ENCODE measurements around the gene LRRC17. TPM values are rescaled to one million over a fixed set of nuclear protein-coding genes. Genes with fewer than 3 reads are reported as not detected.

Gene LRRC17
- total and polyA plus RNA-seq, 5 experiments from 2014 or later = 0.60 TPM; not detected in 4

DNA sequence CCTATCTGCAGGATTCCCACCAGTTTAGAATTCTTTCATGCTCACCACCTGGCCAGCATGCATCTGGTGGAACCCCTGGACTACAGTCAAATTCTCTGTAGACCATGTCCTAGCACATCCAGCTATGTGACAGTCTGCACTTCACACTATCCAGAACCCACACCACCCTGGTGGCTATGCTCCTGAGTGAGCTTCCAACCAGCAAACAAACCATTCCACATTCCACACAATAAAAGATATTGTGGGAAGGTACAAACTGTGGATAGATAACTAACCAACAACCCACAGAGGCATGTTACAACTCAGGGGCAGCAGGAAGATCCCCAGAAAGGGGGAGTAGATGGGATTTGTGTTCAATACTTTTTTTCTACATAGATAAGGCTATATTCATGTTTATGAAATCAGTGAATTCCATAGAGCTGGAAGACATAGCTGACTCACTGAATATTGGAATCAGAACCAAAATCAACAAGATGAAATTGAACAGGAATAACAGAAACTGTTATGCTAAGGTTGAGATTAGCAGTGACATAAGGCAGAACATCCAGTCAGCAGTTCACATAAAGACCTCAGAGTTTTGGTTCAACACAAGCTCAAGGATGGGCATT, 72.5 kb downstream of the LRRC17 start:
- Mint-ChIP-seq H3K4me3 (no peak overlapping the region), H3K4me1 (peaks cover 0 to 5% (median 0%) of the 10 kb centered on the region in 4 donors), H3K9me3 (no peaks in the 10 kb centered on the region), H3K27me3 (no peaks in the 10 kb centered on the region), H3K27ac (no peak overlapping the region), H3K36me3 (no peaks in the 10 kb centered on the region)
- POLR2A ChIA-PET = no interaction called here
- ATAC-seq (no peak), DNase-seq (no peak)

DNA sequence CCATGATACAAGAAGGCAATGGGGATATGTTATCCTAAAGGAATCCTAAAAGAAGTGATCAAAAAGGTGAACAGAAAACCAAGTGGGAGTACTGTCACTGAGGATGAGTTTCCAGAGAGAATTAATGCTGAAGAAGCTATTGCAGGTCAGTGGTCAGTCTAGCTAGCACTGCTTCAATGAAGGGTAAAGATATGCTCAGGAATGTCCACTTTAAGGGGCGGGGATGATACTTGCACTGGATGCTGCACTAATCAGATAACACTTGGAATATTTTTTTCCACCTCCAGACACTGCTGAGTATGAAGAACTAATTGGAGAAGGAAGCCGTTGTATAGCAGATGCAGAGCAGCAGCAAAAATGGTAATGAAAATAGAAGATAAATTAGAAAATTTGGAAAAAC, 75.3 kb downstream of the LRRC17 start:
- POLR2A ChIA-PET = no interaction called here
- ATAC-seq (no peak), DNase-seq (no peak)
- no peak overlapping the region for H3K27ac Mint-ChIP-seq
- peaks cover 0 to 7% (median 0%) of the 10 kb centered on the region in 4 donors for H3K4me1 Mint-ChIP-seq
- H3K27me3 Mint-ChIP-seq = no peaks in the 10 kb centered on the region
- H3K36me3 Mint-ChIP-seq = no peaks in the 10 kb centered on the region
- no peaks in the 10 kb centered on the region for H3K9me3 Mint-ChIP-seq
- no peak overlapping the region for H3K4me3 Mint-ChIP-seq

DNA sequence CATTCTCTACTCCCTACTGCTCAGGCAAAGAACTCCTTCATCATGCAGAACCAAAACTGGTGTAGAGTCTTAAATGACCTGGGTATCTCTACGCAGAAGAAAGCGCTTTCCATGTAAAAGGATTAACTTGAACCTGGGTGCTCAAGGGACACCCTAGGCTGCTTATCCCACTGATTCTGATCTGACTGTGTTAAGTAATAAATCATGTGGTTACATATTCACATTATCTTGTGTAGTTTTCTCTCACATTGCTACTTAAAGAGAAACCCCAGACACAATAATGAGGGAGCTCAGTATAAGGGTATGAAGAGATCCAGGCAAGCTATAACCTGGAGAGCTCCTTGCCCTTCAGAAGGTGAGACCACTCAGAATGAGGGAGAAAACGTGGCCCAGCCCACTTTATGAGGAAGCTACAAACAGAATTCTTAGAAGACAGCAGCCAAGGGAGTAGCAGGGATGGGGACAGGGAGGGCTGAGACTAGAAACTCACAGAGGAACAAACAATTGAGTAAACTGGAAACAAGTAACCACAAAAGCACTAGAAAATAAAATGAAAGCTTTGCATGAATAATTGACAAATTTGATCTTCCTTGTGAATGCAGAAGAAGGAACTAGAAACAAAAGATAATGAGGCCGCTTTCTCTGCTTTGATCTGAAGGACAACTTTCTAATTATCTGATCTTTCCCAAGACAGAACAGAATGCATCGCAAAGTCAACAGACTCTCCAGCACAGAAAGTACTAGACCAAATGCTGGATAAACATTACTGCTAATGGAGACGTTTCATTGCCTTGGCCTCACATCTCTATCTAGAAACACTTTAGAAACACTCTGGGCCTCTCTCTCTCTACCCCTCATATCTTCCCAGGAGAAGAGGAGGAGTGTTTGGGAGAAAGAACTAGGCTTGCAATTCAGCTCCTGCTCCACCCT, 76.1 kb downstream of the LRRC17 start:
- POLR2A ChIA-PET = no interaction called here
- Mint-ChIP-seq H3K4me3 (no peak overlapping the region), H3K9me3 (no peaks in the 10 kb centered on the region), H3K4me1 (peaks cover 0 to 7% (median 0%) of the 10 kb centered on the region in 4 donors), H3K27ac (no peak overlapping the region), H3K36me3 (no peaks in the 10 kb centered on the region), H3K27me3 (no peaks in the 10 kb centered on the region)
- ATAC-seq (no peak), DNase-seq (no peak)

DNA sequence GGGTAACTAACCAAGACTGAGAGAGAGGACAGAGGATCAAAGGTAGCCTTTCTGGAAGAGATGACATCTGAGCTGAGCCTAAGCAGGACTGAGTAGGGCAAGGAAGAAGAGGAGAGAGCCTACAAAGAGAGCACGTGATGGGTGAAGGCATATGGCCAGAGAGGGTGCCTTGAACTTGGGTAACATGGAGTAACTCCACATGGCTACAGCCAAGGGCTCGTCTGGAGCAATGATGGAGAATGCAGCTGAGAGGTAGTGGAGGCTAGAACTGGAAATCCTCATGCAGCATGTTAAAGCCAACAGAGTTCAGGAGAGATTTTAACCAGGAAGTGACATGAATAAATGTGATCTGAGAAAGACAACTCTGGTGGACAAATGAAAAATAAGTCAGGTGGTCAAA, 77.8 kb downstream of the LRRC17 start:
- Mint-ChIP-seq H3K27me3 (no peaks in the 10 kb centered on the region), H3K27ac (no peak overlapping the region), H3K4me1 (peaks cover 0 to 7% (median 0%) of the 10 kb centered on the region in 4 donors), H3K36me3 (no peaks in the 10 kb centered on the region), H3K4me3 (no peak overlapping the region), H3K9me3 (no peaks in the 10 kb centered on the region)
- POLR2A ChIA-PET = no interaction called here
- ATAC-seq (no peak), DNase-seq (no peak)

DNA sequence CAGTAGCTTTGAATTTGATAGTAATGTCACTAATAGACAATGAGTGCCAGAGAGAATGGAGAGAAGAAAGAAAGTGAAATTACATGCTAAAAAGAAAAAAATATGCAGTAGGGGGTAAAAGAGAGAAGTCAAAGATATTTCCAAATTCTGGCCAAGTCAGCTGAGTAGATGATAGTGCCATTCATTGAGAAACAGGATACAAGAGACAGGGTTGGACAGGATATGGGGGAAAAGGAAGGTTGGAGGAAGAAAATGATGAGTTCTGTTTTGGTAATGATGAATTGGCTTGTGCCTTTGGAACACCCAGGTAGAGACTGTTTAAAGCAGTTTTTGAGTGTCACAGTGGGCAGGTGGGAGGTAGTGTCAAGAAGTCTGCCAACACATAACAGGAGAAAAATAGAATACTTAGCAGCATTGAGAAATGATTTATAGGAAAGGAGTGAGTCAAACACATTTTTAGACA, 78.3 kb downstream of the LRRC17 start:
- H3K27me3 Mint-ChIP-seq = no peaks in the 10 kb centered on the region
- no peaks in the 10 kb centered on the region for H3K36me3 Mint-ChIP-seq
- H3K4me3 Mint-ChIP-seq = no peak overlapping the region
- no peak for DNase-seq
- peaks cover 0 to 7% (median 0%) of the 10 kb centered on the region in 4 donors for H3K4me1 Mint-ChIP-seq
- POLR2A ChIA-PET = no interaction called here
- no peaks in the 10 kb centered on the region for H3K9me3 Mint-ChIP-seq
- H3K27ac Mint-ChIP-seq = no peak overlapping the region
- ATAC-seq = no peak

DNA sequence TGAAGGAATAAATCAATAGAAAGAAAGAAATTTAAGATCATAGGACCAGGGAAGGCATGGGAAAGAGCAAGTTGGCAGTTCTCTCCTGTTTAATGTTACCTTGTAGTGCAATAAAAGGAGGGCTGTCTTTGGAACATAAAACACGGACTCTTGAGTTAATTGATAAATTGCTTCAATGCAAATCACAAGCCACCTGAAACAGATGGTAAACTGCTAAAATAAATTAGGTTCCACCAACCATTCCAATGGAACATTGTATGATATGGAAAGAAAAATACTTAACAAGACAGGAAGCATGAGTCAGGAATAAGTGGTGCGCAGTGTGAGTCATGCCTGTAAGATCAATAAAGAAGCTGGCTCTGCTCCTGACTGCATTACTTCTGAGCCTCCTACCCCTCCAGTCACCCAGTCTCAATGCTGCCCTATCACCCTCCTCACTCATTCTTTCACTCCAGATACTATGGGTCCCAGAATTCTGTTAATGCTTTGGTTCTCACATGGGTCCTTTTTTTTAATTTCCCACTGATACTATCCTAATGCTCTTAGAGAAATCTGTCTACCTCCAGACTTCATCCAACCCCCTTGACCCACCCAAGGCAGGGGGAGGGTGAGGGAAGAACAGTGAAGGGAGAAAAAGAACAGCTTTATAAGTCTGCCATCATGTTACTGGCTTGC, 78.9 kb downstream of the LRRC17 start:
- no peak for ATAC-seq
- no peaks in the 10 kb centered on the region for H3K9me3 Mint-ChIP-seq
- H3K27me3 Mint-ChIP-seq = no peaks in the 10 kb centered on the region

DNA sequence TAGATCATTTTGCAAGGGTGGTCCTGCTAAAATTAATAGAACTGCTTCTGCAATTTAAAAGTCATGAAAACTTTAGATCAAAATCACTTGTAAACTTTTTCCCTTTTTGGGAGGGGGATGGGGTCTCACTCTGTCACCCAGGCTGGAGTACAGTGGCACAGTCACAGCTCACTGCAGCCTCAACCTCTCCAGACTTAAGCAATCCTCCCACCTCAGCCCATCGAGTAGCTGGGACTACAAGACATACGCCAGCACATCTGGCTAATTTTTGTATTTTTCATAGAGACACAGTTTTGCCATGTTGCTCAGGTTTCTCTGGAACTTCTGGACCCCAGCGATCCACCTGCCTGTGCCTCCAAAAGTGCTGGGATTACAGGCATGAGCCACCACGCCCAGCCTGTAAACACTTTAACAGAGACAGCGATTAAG, 79.7 kb downstream of the LRRC17 start:
- H3K4me1 Mint-ChIP-seq = peaks cover 0 to 7% (median 0%) of the 10 kb centered on the region in 4 donors
- peaks cover 0 to 2% (median 0%) of the 10 kb centered on the region in 9 donors for H3K9me3 Mint-ChIP-seq
- H3K27me3 Mint-ChIP-seq = no peaks in the 10 kb centered on the region
- no peaks in the 10 kb centered on the region for H3K36me3 Mint-ChIP-seq
- H3K4me3 Mint-ChIP-seq = no peak overlapping the region
- DNase-seq (no peak), ATAC-seq (no peak)
- H3K27ac Mint-ChIP-seq = no peak overlapping the region
- POLR2A ChIA-PET = no interaction called here

More for the DNA sequence above, 78.9 kb downstream of the LRRC17 start:
- Mint-ChIP-seq H3K27ac (no peak overlapping the region), H3K36me3 (no peaks in the 10 kb centered on the region), H3K4me1 (peaks cover 0 to 7% (median 0%) of the 10 kb centered on the region in 4 donors), H3K4me3 (no peak overlapping the region)
- POLR2A ChIA-PET = no interaction called here
- no peak for DNase-seq

DNA sequence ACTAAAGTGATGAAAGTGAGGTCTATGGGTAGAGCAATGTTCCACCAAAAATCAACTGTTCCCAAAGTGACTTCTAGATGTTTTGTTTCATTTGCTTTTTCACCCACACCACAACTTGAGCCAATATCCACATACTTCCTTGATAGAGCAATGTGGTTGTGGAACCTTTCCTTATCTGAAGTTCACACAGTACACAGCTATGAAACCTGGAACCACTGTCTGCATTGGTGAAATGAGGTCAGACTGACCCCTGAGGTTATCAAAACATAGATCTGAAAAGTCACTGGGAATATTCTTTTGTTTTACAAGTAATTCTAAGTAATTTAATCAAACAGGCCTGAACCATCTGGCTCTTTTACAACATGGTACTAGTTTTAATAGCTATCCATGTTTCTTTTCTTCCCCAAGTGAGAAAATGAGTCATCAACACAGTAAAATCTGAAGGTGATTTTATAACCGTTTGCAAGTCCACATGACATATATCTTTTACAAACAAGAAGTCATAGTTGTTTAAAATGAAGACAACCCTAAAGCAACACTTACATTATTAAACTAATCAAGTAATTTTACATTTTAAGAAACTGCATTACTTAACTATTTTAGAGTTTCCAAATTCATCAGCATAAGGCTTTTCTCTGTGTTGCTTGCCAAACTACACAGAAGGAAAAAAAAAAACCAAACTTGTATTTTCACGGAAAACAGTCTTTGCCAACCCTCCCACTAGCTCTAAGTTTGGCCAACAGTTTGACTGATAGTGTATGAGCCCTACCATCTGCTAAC, 80.3 kb downstream of the LRRC17 start:
- no peak for ATAC-seq
- no peak overlapping the region for H3K4me3 Mint-ChIP-seq
- no peaks in the 10 kb centered on the region for H3K36me3 Mint-ChIP-seq
- H3K27ac Mint-ChIP-seq = no peak overlapping the region
- H3K27me3 Mint-ChIP-seq = no peaks in the 10 kb centered on the region
- POLR2A ChIA-PET = no interaction called here
- DNase-seq = no peak
- H3K9me3 Mint-ChIP-seq = peaks cover 0 to 3% (median 0%) of the 10 kb centered on the region in 9 donors
- H3K4me1 Mint-ChIP-seq = peaks cover 0 to 7% (median 0%) of the 10 kb centered on the region in 4 donors

DNA sequence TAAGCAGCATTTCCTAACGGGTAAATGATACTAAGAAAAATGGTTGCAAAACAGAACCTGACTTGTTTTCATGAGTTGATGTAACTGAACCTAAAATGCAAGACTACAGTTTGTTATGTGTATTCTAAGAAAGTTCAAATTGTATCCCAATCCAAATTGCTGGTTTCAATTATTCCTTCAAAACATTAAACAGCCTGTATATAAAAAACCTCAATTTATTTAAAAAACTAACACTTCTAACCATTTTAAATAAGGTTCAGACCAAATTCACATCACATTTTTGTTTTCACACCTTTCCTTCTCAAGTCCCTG, 80.9 kb downstream of the LRRC17 start:
- no peak for ATAC-seq
- DNase-seq = no peak
- peaks cover 0 to 7% (median 0%) of the 10 kb centered on the region in 4 donors for H3K4me1 Mint-ChIP-seq
- H3K9me3 Mint-ChIP-seq = peaks cover 0 to 3% (median 0%) of the 10 kb centered on the region in 9 donors
- no peak overlapping the region for H3K4me3 Mint-ChIP-seq
- no peaks in the 10 kb centered on the region for H3K36me3 Mint-ChIP-seq
- POLR2A ChIA-PET = no interaction called here
- H3K27ac Mint-ChIP-seq = no peak overlapping the region
- H3K27me3 Mint-ChIP-seq = no peaks in the 10 kb centered on the region

DNA sequence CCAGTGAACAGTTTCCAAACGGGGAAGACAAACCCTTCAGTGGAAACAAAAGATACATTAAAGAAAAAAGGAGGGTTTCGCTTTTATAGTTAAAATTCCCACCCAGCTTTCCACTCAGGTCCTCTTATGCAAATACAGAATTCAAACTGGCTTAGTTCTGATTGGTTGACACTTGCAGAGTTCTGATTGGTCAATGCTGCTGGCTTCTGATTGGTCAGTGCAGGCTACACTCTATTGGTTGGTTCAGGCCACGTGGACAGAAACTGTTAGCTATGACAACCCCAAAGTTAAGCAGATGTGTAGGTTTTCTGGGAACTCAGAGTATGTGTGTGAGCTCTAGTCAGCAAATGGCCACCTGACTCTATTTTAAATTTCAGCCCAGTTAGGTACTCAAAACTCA, 81.8 kb downstream of the LRRC17 start:
- DNase-seq (no peak), ATAC-seq (no peak)
- Mint-ChIP-seq H3K36me3 (no peaks in the 10 kb centered on the region), H3K4me1 (peaks cover 0 to 2% (median 0%) of the 10 kb centered on the region in 4 donors), H3K4me3 (no peak overlapping the region), H3K9me3 (peaks cover 0 to 3% (median 0%) of the 10 kb centered on the region in 9 donors), H3K27me3 (no peaks in the 10 kb centered on the region), H3K27ac (no peak overlapping the region)
- POLR2A ChIA-PET = no interaction called here
